SH-SY5Y (cell line): ENCODE data around the gene ESYT3.

Experiments
- GATA2 ChIP-seq: IDR thresholded peaks from 2 replicates; pipeline ENCODE4 v1.6.1; 2011; ENCODE audit warnings: mild to moderate bottlenecking, low read depth, low read length
- GATA3 ChIP-seq: IDR thresholded peaks from 2 replicates; pipeline ENCODE4 v1.6.1; 2011; ENCODE audit warnings: low read depth, mild to moderate bottlenecking, low read length, moderate library complexity

GRCh38 chr3:138412821-138413551 is 21.4 kb upstream of the ESYT3 start:
- TF ChIP-seq GATA2 (no peak), GATA3 (no peak)
